OCI-LY1 (cell line): ENCODE results near the gene RAB3GAP2.

ENCODE experiments used
- H2AFZ ChIP-seq: fragments of 200-600 bp; sonication (generic), shearing (Covaris generic); 2 replicates; pipeline ENCODE4 v1.6.0; 2014; ENCODE audit warnings: antibody characterized with exemption, mild to moderate bottlenecking, low read length
- H3F3A ChIP-seq: fragments of 200-600 bp; sonication (generic), shearing (Covaris generic); 2 replicates; pipeline ENCODE4 v1.6.0; 2014; ENCODE audit warnings: mild to moderate bottlenecking, antibody characterized with exemption, low read length, moderate library complexity; ENCODE audit not compliant: insufficient read depth
- H3K27ac ChIP-seq: fragments of 200-600 bp; sonication (generic); 2 replicates; pipeline ENCODE4 v1.5.1; 2014; ENCODE audit warnings: low read length, mixed run types, mild to moderate bottlenecking, low read depth; ENCODE audit not compliant: poor library complexity, severe bottlenecking
- H3K27me3 ChIP-seq: fragments of 200-600 bp; sonication (generic); 2 replicates; pipeline ENCODE4 v1.6.0; 2014; ENCODE audit warnings: antibody characterized with exemption, mild to moderate bottlenecking, low read length, moderate library complexity; ENCODE audit not compliant: insufficient read depth
- H3K36me3 ChIP-seq: fragments of 200-600 bp; sonication (generic); 2 replicates; pipeline ENCODE4 v1.6.1; 2014; ENCODE audit warnings: mild to moderate bottlenecking, antibody characterized with exemption, low read length, moderate library complexity, mixed read lengths; ENCODE audit not compliant: insufficient read depth
- H3K4me1 ChIP-seq: fragments of 200-600 bp; sonication (generic); 2 replicates; pipeline ENCODE4 v1.5.1; 2014; ENCODE audit warnings: mild to moderate bottlenecking, low read length, moderate library complexity; ENCODE audit not compliant: insufficient read depth, severe bottlenecking
- H3K4me2 ChIP-seq: fragments of 200-600 bp; sonication (generic), shearing (Covaris generic); 2 replicates; pipeline ENCODE4 v1.6.1; 2014; ENCODE audit warnings: low read length
- H3K4me3 ChIP-seq: fragments of 200-600 bp; sonication (generic); 2 replicates; pipeline ENCODE4 v1.5.1; 2014; ENCODE audit warnings: low read length, low read depth, mild to moderate bottlenecking, mixed read lengths; ENCODE audit not compliant: poor library complexity, severe bottlenecking
- H3K79me2 ChIP-seq: fragments of 200-600 bp; shearing (Covaris generic); 2 replicates; pipeline ENCODE4 v1.6.1; 2016; ENCODE audit warnings: mixed run types, low read length, mixed read lengths; ENCODE audit not compliant: insufficient read depth
- H3K9ac ChIP-seq: fragments of 200-600 bp; sonication (generic), shearing (Covaris generic); 2 replicates; pipeline ENCODE4 v1.6.1; 2014; ENCODE audit warnings: mild to moderate bottlenecking, low read length, mixed read lengths
- H3K9me2 ChIP-seq: fragments of 200-600 bp; sonication (generic), shearing (Covaris generic); 2 replicates; pipeline ENCODE4 v1.6.1; 2014; ENCODE audit warnings: low read depth, mild to moderate bottlenecking, low read length, mixed read lengths
- H3K9me3 ChIP-seq: fragments of 200-600 bp; shearing (Covaris generic); 2 replicates; pipeline ENCODE4 v1.6.1; 2014; ENCODE audit warnings: low read length, mixed read lengths
- H4K20me1 ChIP-seq: fragments of 200-600 bp; sonication (generic), shearing (Covaris generic); 2 replicates; pipeline ENCODE4 v1.6.0; 2016; ENCODE audit warnings: mild to moderate bottlenecking, low read length; ENCODE audit not compliant: insufficient read depth
- EZH2 ChIP-seq: fragments of 200-600 bp; sonication (generic), shearing (Covaris generic); IDR thresholded peaks from 2 replicates; pipeline ENCODE4 v1.8.0; 2017; ENCODE audit warnings: borderline replicate concordance, mixed run types, mild to moderate bottlenecking, antibody characterized with exemption, low read length, moderate library complexity, mixed read lengths
- TF ChIP-seq, protein P1 (sequence below): fragments of 200-600 bp; sonication (generic), shearing (Covaris generic); IDR thresholded peaks from 2 replicates; pipeline ENCODE4 v1.5.1; 2017; ENCODE audit warnings: mild to moderate bottlenecking, antibody characterized with exemption, low read length, moderate library complexity, mixed read lengths

RAB3GAP2 gene

DNA sequence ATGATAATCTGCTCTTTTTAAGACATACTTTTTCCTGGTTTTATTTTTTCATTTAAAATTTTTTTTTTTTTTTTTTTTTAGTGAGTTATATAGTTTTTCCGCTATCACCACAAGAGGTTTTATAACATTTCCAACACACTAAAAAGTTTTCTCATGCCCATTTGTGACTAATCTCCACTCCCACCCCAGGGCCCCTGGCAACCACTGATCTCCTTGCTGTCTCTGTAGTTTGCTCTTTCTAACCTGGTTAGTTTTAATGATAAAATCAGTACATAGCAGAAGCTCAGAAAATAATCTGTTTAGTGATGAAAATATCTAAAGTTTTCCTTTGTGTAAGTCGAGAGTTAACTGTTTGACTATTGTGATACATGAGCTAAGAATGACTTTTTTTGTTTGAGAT, 136.5 kb downstream of the RAB3GAP2 start:
- H2AFZ ChIP-seq = no peak overlapping the region
- H3K36me3 ChIP-seq = peaks cover 57% of the 10 kb centered on the region
- H3K27me3 ChIP-seq = no peaks in the 10 kb centered on the region
- H3F3A ChIP-seq = no peaks in the 10 kb centered on the region
- H3K9me3 ChIP-seq = no peaks in the 10 kb centered on the region
- no peaks in the 10 kb centered on the region for H3K79me2 ChIP-seq
- no peak overlapping the region for H3K4me3 ChIP-seq
- H3K9me2 ChIP-seq = no peaks in the 10 kb centered on the region
- H3K4me2 ChIP-seq = no peak overlapping the region
- H3K9ac ChIP-seq = no peak overlapping the region
- no peak overlapping the region for H3K27ac ChIP-seq
- no peaks in the 10 kb centered on the region for H4K20me1 ChIP-seq
- H3K4me1 ChIP-seq = no peaks in the 10 kb centered on the region
- no peak for TF ChIP-seq EZH2
- TF ChIP-seq, protein P1, sequence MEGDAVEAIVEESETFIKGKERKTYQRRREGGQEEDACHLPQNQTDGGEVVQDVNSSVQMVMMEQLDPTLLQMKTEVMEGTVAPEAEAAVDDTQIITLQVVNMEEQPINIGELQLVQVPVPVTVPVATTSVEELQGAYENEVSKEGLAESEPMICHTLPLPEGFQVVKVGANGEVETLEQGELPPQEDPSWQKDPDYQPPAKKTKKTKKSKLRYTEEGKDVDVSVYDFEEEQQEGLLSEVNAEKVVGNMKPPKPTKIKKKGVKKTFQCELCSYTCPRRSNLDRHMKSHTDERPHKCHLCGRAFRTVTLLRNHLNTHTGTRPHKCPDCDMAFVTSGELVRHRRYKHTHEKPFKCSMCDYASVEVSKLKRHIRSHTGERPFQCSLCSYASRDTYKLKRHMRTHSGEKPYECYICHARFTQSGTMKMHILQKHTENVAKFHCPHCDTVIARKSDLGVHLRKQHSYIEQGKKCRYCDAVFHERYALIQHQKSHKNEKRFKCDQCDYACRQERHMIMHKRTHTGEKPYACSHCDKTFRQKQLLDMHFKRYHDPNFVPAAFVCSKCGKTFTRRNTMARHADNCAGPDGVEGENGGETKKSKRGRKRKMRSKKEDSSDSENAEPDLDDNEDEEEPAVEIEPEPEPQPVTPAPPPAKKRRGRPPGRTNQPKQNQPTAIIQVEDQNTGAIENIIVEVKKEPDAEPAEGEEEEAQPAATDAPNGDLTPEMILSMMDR = no peak

DNA sequence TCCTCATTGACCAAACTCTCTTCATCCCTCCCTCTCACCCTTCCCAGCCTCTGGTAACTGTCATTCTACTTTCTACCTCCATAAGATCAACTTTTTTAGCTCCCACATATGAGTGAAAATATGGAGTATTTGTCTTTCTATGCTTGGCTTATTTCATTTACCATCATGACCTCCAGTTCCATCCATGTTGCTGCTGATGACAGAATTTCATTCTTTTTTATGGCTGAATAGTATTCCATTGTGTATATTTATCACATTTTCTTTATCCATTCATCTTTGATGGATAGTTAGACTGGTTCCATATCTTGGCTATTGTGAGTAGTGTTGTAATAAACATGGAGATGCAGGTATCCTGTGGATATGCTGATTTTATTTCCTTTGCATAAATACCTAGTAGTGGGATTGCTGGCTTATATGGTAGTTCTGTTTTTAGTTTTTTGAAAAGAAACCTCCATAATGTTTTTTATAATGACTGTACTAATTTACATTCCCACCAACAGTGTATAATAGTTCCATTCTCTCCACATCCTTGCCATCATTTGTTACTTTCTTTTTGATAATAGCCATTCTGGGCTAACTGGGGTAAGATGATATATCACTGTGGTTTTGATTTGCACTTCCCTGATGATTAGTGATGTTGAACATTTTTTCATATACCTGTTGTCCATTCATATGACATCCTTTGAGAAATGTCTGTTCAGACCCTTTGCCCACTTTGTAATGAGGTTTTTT, 142.6 kb downstream of the RAB3GAP2 start:
- H2AFZ ChIP-seq = no peak overlapping the region
- no peak for TF ChIP-seq EZH2
- TF ChIP-seq, protein P1 = no peak
- H3K79me2 ChIP-seq = no peaks in the 10 kb centered on the region
- H4K20me1 ChIP-seq = no peaks in the 10 kb centered on the region
- H3K9me2 ChIP-seq = no peaks in the 10 kb centered on the region
- no peak overlapping the region for H3K9ac ChIP-seq
- H3K27ac ChIP-seq = no peak overlapping the region
- H3F3A ChIP-seq = no peaks in the 10 kb centered on the region
- no peak overlapping the region for H3K4me3 ChIP-seq
- no peaks in the 10 kb centered on the region for H3K27me3 ChIP-seq
- no peak overlapping the region for H3K4me2 ChIP-seq
- H3K36me3 ChIP-seq = peaks cover 47% of the 10 kb centered on the region
- H3K4me1 ChIP-seq = no peaks in the 10 kb centered on the region
- H3K9me3 ChIP-seq = no peaks in the 10 kb centered on the region

DNA sequence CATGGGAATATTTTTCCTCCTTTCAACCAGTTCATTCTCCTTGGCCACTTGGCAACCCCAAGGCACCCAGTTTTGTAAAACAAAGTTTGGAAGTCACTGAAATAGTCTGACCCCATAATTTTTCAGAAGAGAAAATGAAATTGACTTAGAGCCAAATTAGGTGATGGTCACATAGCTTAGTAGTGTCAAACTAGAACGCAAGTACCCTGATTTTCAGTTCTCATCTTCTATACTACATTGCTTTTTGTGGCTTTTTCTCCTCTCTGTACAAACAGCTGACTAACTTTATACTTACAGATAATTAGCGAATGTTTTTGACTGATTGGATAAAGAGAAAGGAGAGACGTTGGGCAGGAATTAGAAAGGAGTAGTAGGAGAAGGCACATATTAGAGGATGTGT, 145.2 kb downstream of the RAB3GAP2 start:
- H3K9me2 ChIP-seq = no peaks in the 10 kb centered on the region
- no peak overlapping the region for H3K9ac ChIP-seq
- no peak overlapping the region for H3K4me2 ChIP-seq
- no peaks in the 10 kb centered on the region for H3K4me1 ChIP-seq
- H2AFZ ChIP-seq = no peak overlapping the region
- no peak overlapping the region for H3K27ac ChIP-seq
- no peaks in the 10 kb centered on the region for H3K27me3 ChIP-seq
- H4K20me1 ChIP-seq = no peaks in the 10 kb centered on the region
- no peaks in the 10 kb centered on the region for H3K9me3 ChIP-seq
- no peak overlapping the region for H3K4me3 ChIP-seq
- H3K79me2 ChIP-seq = no peaks in the 10 kb centered on the region
- peaks cover 37% of the 10 kb centered on the region for H3K36me3 ChIP-seq
- TF ChIP-seq, protein P1 = no peak
- no peak for TF ChIP-seq EZH2
- H3F3A ChIP-seq = no peaks in the 10 kb centered on the region
